Mesendoderm (in vitro differentiated cells): ENCODE results near the gene CD300C.

ENCODE experiments used
- DNase-seq: peaks from one replicate; pipeline ENCODE4 v3.0.0; 2013
- H2AK5ac ChIP-seq: 2 replicates; pipeline ENCODE4 v1.6.1; 2013; ENCODE audit warnings: low read length, inconsistent platforms
- H2BK120ac ChIP-seq: 2 replicates; pipeline ENCODE4 v1.6.1; 2013; ENCODE audit warnings: low read depth, mild to moderate bottlenecking, low read length, moderate library complexity, mixed read lengths
- H2BK15ac ChIP-seq: replicated peaks from 2 replicates; pipeline ENCODE4 v1.6.1; 2013; ENCODE audit warnings: low read depth, mild to moderate bottlenecking, moderate library complexity
- H2BK5ac ChIP-seq: 2 replicates; pipeline ENCODE4 v1.6.1; 2013; ENCODE audit warnings: low read length, inconsistent platforms
- H3K18ac ChIP-seq: 2 replicates; pipeline ENCODE4 v1.6.1; 2013; ENCODE audit warnings: mild to moderate bottlenecking, low read length, mixed read lengths
- H3K23ac ChIP-seq: one replicate; pipeline ENCODE4 v1.6.1; 2013; ENCODE audit warnings: low read length
- H3K27ac ChIP-seq: 2 replicates; pipeline ENCODE4 v1.5.1; 2013; ENCODE audit warnings: low read depth, mild to moderate bottlenecking, inconsistent platforms, low read length, moderate library complexity
- H3K27me3 ChIP-seq: 2 replicates; pipeline ENCODE4 v1.6.1; 2013; ENCODE audit warnings: low read length, control low read depth, mild to moderate bottlenecking, inconsistent platforms; ENCODE audit not compliant: insufficient read depth, poor library complexity
- H3K36me3 ChIP-seq: 2 replicates; pipeline ENCODE4 v1.6.1; 2013; ENCODE audit warnings: low read length, inconsistent platforms; ENCODE audit not compliant: control insufficient read depth, insufficient read depth
- H3K4ac ChIP-seq: one replicate; pipeline ENCODE4 v1.6.1; 2013; ENCODE audit warnings: low read depth, mild to moderate bottlenecking, low read length, moderate library complexity
- H3K4me1 ChIP-seq: 2 replicates; pipeline ENCODE4 v1.6.1; 2013; ENCODE audit warnings: low read depth, low read length, inconsistent platforms; ENCODE audit not compliant: control insufficient read depth
- H3K4me2 ChIP-seq: 2 replicates; pipeline ENCODE4 v1.6.1; 2013; ENCODE audit warnings: low read length
- H3K4me3 ChIP-seq: 2 replicates; pipeline ENCODE4 v1.5.1; 2013; ENCODE audit warnings: mild to moderate bottlenecking, low read length
- H3K56ac ChIP-seq: one replicate; pipeline ENCODE4 v1.6.1; 2013; ENCODE audit warnings: low read length
- H3K79me1 ChIP-seq: 2 replicates; pipeline ENCODE4 v1.6.1; 2013; ENCODE audit warnings: low read length, inconsistent platforms
- H3K79me2 ChIP-seq: 2 replicates; pipeline ENCODE4 v1.6.1; 2013; ENCODE audit warnings: mild to moderate bottlenecking, low read length; ENCODE audit not compliant: control insufficient read depth, insufficient read depth
- H3K9ac ChIP-seq: 2 replicates; pipeline ENCODE4 v1.6.1; 2013; ENCODE audit warnings: low read length, inconsistent platforms
- H4K5ac ChIP-seq: one replicate; pipeline ENCODE4 v1.6.1; 2013; ENCODE audit warnings: low read length
- H4K8ac ChIP-seq: one replicate; pipeline ENCODE4 v1.6.1; 2013; ENCODE audit warnings: low read depth, mild to moderate bottlenecking, control low read depth, low read length, moderate library complexity
- WGBS: extraction: QIAGEN DNeasy Blood & Tissue Kit; methylation state at CpG from one replicate; pipeline ENCODE4 v1.1.7; 2013; ENCODE audit warnings: low lambda C conversion rate, missing lambda C conversion rate; ENCODE audit not compliant: insufficient coverage; ENCODE audit errors: extremely low coverage; 5-methylcytosine and 5-hydroxymethylcytosine counted together

CD300C gene

DNA sequence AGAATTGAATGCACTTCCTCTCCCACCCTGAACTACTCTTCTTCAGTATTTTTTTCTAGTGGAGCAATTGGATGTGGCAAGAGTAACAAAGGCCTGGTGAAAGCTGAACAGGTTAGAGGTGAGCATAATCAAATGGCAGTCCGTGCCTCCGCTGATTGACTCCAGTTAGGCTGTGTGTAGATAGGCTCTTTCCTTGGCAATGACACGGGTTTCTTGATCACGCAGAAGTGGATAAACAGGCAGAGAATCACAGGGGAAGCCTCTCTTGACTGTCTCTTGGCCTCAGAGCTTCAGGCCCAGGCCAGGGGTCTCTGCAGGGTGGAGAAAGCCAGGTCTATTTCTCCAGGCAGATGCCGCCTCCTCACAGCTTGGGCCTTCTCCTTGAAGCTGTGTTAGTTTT lies 18.8 kb downstream of the CD300C start:
- Histone ChIP-seq H3K56ac (no peak overlapping the region), H3K18ac (no peak overlapping the region), H3K27me3 (no peaks in the 10 kb centered on the region), H3K4me1 (no peaks in the 10 kb centered on the region), H2BK15ac (no peak overlapping the region), H3K4me3 (no peak overlapping the region), H3K4me2 (no peak overlapping the region), H2BK120ac (no peak overlapping the region), H3K4ac (no peak overlapping the region), H2BK5ac (no peak overlapping the region), H3K79me1 (no peaks in the 10 kb centered on the region), H3K27ac (no peak overlapping the region), H3K9ac (no peak overlapping the region), H2AK5ac (no peak overlapping the region), H3K23ac (no peak overlapping the region), H4K8ac (no peak overlapping the region), H3K79me2 (no peaks in the 10 kb centered on the region), H4K5ac (no peak overlapping the region), H3K36me3 (no peaks in the 10 kb centered on the region)
- no CpG with 5 or more reads among the region's 5 CpGs for WGBS
- DNase-seq: no peak

DNA sequence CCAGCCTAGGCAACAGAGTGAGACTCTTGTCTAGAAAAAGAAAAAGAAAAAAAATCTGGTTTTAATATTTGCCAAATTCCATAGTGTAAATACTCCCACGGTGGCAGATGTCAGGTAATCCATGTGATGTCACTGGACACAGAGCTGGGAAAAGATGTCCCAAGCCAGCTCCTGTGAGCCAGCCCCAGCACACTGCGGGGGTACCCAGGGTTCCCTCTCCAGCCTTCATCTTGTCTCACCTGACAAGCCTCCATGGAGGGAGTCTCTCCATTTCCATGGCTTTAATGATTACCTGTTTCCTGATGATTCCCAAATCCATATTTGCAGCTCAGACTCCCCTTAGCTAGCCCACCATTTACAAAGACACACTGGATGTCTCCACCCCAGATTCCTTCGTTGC lies 19.2 kb downstream of the CD300C start:
- no peaks in the 10 kb centered on the region for H3K79me1 ChIP-seq
- H3K27ac ChIP-seq: no peak overlapping the region
- H2BK5ac ChIP-seq: no peak overlapping the region
- no peak for DNase-seq
- H3K9ac ChIP-seq: no peak overlapping the region
- no peak overlapping the region for H3K4me3 ChIP-seq
- H3K79me2 ChIP-seq: no peaks in the 10 kb centered on the region
- no peak overlapping the region for H2BK15ac ChIP-seq
- no peaks in the 10 kb centered on the region for H3K27me3 ChIP-seq
- no peak overlapping the region for H4K5ac ChIP-seq
- no peak overlapping the region for H3K56ac ChIP-seq
- no peak overlapping the region for H2AK5ac ChIP-seq
- no peak overlapping the region for H3K4ac ChIP-seq
- H4K8ac ChIP-seq: no peak overlapping the region
- no peak overlapping the region for H2BK120ac ChIP-seq
- WGBS: no CpG with 5 or more reads among the region's 3 CpGs
- H3K4me1 ChIP-seq: no peaks in the 10 kb centered on the region
- no peak overlapping the region for H3K23ac ChIP-seq
- H3K4me2 ChIP-seq: no peak overlapping the region
- H3K18ac ChIP-seq: no peak overlapping the region
- H3K36me3 ChIP-seq: no peaks in the 10 kb centered on the region

DNA sequence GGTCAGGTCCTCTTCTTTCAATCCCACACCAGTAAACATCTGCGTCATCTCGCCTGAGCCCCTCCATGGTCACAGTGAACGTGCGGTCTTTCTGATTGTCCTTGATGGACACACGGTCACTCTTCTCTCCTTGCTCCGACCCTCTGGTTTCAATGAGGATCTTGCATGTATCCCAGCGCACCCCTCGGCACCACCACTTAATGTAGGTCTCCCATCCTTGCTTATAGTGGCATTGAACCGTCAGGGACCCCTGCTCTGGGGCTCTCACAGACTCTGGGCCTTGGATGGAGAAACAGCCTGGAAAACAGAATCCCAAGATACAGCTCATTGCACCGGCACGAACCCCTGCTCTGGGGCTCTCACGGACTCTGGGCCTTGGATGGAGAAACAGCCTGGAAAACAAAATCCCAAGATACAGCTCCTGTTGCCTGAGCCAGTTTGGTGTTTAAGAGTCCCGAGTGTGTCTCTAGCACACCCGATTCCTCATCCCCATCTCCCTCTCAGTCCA lies 20.1 kb downstream of the CD300C start:
- no peak for DNase-seq

DNA sequence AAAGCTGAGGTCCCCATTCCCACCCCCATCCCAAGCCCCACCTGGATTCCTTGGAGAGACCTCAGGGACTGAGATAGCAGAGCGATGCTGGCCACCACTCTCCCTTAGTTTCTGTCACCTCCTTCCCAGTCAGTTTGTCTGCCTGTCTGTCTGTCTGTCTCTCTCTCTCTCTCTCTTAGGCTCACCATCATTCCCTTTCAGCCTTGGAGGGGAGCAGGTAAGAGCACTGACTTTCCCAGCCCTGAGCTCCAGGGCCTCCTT lies 20.5 kb downstream of the CD300C start:
- Histone ChIP-seq H2BK5ac (no peak overlapping the region), H2BK120ac (no peak overlapping the region), H3K4ac (no peak overlapping the region), H3K79me2 (no peaks in the 10 kb centered on the region), H4K8ac (no peak overlapping the region), H3K18ac (no peak overlapping the region), H3K27ac (no peak overlapping the region), H3K79me1 (no peaks in the 10 kb centered on the region), H4K5ac (no peak overlapping the region), H3K4me2 (no peak overlapping the region), H2BK15ac (no peak overlapping the region), H3K9ac (no peak overlapping the region), H2AK5ac (no peak overlapping the region), H3K4me3 (no peak overlapping the region), H3K23ac (no peak overlapping the region), H3K36me3 (no peaks in the 10 kb centered on the region), H3K27me3 (no peaks in the 10 kb centered on the region), H3K4me1 (no peaks in the 10 kb centered on the region), H3K56ac (no peak overlapping the region)
- WGBS: no CpG with 5 or more reads among the region's 1 CpG
- DNase-seq: no peak

More for the DNA sequence above, 20.1 kb downstream of the CD300C start:
- Histone ChIP-seq H3K4me3 (no peak overlapping the region), H3K36me3 (no peaks in the 10 kb centered on the region), H3K56ac (no peak overlapping the region), H3K4me1 (no peaks in the 10 kb centered on the region), H3K18ac (no peak overlapping the region), H3K79me2 (no peaks in the 10 kb centered on the region), H3K4me2 (no peak overlapping the region), H2BK5ac (no peak overlapping the region), H2BK15ac (no peak overlapping the region), H2AK5ac (no peak overlapping the region), H3K9ac (no peak overlapping the region), H3K4ac (no peak overlapping the region), H4K5ac (no peak overlapping the region), H3K27me3 (no peaks in the 10 kb centered on the region), H3K23ac (no peak overlapping the region), H4K8ac (no peak overlapping the region), H2BK120ac (no peak overlapping the region), H3K27ac (no peak overlapping the region), H3K79me1 (no peaks in the 10 kb centered on the region)
- WGBS: no CpG with 5 or more reads among the region's 14 CpGs

DNA sequence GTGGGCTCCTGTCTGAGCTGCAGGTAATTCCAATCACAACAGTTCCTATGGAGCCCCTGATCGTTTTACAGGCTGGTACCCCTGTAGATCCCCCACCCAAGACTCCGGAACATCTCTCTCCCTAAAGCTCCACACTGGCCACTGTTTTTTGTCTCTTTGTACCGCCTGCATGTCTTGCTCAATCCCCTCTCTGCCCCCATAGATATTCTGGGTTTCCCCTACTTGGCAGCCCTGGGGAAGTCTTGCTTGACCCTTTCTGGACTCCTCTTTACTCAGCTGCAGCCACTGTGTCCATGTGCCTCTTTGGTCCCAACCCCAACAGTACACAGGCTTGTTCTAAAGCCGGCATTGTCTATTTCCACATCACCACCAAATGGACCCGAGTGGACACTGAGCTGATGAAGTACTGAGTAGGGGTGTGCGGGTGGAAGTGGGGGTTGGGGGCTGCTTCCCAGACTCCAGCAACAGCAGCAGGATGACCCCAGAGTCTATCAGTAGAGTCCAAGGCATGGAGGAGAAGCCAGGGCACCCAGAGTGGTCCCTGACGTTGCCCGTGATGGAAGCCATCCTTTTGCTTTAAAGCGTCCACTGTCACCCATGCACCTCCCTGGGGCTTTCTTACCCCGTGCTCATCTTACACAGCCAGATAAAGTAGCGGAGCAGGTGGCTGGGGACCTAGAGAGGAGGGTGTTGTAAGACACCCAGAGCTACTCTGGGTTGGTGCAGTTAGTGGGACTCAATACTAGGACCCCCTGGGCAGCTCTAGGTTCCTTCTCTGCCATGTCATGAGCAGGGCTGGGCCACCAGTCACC lies 21.1 kb downstream of the CD300C start:
- Histone ChIP-seq H2BK15ac (no peak overlapping the region), H3K27ac (no peak overlapping the region), H3K4ac (no peak overlapping the region), H3K9ac (no peak overlapping the region), H4K8ac (no peak overlapping the region), H3K27me3 (no peaks in the 10 kb centered on the region), H4K5ac (no peak overlapping the region), H2BK120ac (no peak overlapping the region), H3K23ac (no peak overlapping the region), H3K79me1 (no peaks in the 10 kb centered on the region), H2BK5ac (no peak overlapping the region), H3K4me1 (no peaks in the 10 kb centered on the region), H3K36me3 (no peaks in the 10 kb centered on the region), H3K4me2 (no peak overlapping the region), H3K18ac (no peak overlapping the region), H3K79me2 (no peaks in the 10 kb centered on the region), H2AK5ac (no peak overlapping the region), H3K56ac (no peak overlapping the region), H3K4me3 (no peak overlapping the region)
- no CpG with 5 or more reads among the region's 11 CpGs for WGBS
- no peak for DNase-seq

DNA sequence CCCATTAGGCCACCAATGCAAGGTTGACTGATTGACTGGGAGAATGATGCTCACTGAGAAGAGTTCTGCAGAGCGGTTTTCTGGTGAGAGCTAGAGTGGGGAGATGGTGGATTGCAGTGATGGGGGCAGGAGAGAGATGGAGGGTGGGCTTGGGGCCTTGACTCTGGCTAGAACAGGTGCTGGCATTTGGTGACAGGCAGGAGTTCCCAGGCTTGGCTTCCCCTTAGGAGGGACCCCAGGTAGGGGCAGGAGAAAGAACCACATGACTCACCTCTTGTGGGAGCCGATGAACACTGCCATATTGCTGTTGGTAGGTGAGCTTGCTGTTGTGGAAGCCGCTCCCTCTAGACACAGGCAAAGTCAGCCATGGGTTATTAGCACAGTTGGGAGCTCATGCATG lies 22.6 kb downstream of the CD300C start:
- Histone ChIP-seq H3K4ac (no peak overlapping the region), H3K4me3 (no peak overlapping the region), H3K79me2 (no peaks in the 10 kb centered on the region), H3K4me1 (no peaks in the 10 kb centered on the region), H3K27me3 (no peaks in the 10 kb centered on the region), H2BK15ac (no peak overlapping the region), H3K36me3 (no peaks in the 10 kb centered on the region), H3K18ac (no peak overlapping the region), H3K9ac (no peak overlapping the region), H3K56ac (no peak overlapping the region), H2BK120ac (no peak overlapping the region), H3K4me2 (no peak overlapping the region), H2AK5ac (no peak overlapping the region), H3K27ac (no peak overlapping the region), H4K8ac (no peak overlapping the region), H2BK5ac (no peak overlapping the region), H3K79me1 (no peaks in the 10 kb centered on the region), H4K5ac (no peak overlapping the region), H3K23ac (no peak overlapping the region)
- no CpG with 5 or more reads among the region's 3 CpGs for WGBS
- DNase-seq: no peak
